ENCODE measurements around the gene SLC25A12. TPM values are rescaled to one million over a fixed set of nuclear protein-coding genes. Genes with fewer than 3 reads are reported as not detected.

SLC25A12 gene
- total and polyA plus RNA-seq, 10 of the 15 experiments (the other 5 are each of a cell fraction or from before 2014, with no cell fraction given) = 20.9 to 50.0 (median 33.0) TPM

DNA sequence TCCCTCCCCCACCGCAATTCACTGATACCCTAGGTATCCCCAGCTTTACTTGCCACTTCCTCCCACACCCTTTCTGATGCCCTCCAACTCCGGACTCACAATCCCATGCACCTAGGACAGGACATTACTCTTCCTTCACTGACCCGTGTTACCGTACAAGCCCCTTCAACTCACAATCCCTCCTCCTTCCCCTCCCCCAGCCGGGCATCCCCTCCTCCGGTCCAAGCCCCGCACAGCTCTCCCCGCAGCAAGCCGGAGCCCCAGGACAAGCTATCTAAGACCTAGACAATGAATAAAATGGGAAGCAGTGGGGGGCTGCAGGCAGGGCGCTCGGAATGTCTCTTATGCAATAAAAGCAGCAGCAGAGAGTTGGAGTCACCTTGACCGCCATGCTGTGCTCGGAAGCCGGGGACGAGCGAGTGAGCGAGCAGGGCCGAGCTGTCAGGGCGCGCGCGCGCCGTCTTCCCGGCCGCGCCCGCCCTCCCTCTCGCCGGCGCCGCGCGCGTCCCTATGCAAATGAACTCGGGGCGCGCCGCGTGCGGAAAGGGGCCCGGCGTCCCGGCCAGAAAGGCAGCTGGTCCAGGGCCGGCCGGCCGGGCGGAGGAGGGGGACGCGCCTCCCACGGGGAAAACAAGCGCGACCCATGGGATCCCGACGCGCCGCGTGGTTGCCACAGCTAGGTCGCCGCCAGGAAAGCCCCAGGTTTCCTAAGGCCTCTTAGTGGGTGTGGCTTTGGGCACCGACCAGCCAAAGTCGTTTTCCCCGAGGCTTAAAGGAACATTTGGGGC lies at the start of gene SLC25A12 (continued):
- TF ChIP-seq HCFC1 (IDR thresholded peaks at IDR 0.05; ENCODE audit: low read length) (no peak; the same call in 1 of the 2 replicates), NR2C2 (IDR thresholded peaks at IDR 0.05; ENCODE audit: borderline replicate concordance, control insufficient read depth, insufficient read length, low read depth) (no peak), NR2C1 (IDR thresholded peaks at IDR 0.05) (no peak; the same call in 1 of the 2 replicates), FOXM1 (IDR thresholded peaks at IDR 0.05; ENCODE audit: low read depth, low read length) (no peak), NFYB (IDR thresholded peaks at IDR 0.05; ENCODE audit: insufficient read depth, low read depth, low read length) (no peak), ZBED1 (IDR thresholded peaks at IDR 0.05; ENCODE audit: borderline replicate concordance) (peak; percentile 22; the same call in 1 of the 2 replicates), EGR1 (IDR thresholded peaks at IDR 0.05; ENCODE audit: borderline replicate concordance in 1 of 2, low read depth in 2 of 2, low read length in 2 of 2) (peak in 1 of 2 experiments; percentile 1; a peak in 1 of 3 replicates), TARDBP (IDR thresholded peaks at IDR 0.05; ENCODE audit: borderline replicate concordance) (no peak; the same call in 1 of the 2 replicates), KAT2A (conservative IDR thresholded peaks at IDR 0.05; ENCODE audit: control insufficient read depth, low read depth, low read length) (no peak), NFYA (IDR thresholded peaks at IDR 0.05; ENCODE audit: borderline replicate concordance, low read depth, low read length) (no peak), POLR2AphosphoS5 (IDR thresholded peaks at IDR 0.05; ENCODE audit: low read length) (peak; percentile 76), ATF7 (IDR thresholded peaks at IDR 0.05; ENCODE audit: low read depth) (peak; percentile 46), ATF3 (IDR thresholded peaks at IDR 0.05; ENCODE audit: borderline replicate concordance, extremely low read depth, low read depth, low read length) (no peak), CREB1 (IDR thresholded peaks at IDR 0.05; ENCODE audit: low read depth) (no peak), CBFB (IDR thresholded peaks at IDR 0.05; ENCODE audit: low read depth) (no peak), E2F8 (IDR thresholded peaks at IDR 0.05; ENCODE audit: low read depth, partially characterized antibody) (no peak), CBX3 (IDR thresholded peaks at IDR 0.05; ENCODE audit: borderline replicate concordance, low read depth) (no peak), NR2F1 (conservative IDR thresholded peaks at IDR 0.05) (peak; percentile 35; the same call in 1 of the 2 replicates), ATF2 (IDR thresholded peaks at IDR 0.05; ENCODE audit: low read length) (no peak)
- TF ChIP-seq, protein P1, sequence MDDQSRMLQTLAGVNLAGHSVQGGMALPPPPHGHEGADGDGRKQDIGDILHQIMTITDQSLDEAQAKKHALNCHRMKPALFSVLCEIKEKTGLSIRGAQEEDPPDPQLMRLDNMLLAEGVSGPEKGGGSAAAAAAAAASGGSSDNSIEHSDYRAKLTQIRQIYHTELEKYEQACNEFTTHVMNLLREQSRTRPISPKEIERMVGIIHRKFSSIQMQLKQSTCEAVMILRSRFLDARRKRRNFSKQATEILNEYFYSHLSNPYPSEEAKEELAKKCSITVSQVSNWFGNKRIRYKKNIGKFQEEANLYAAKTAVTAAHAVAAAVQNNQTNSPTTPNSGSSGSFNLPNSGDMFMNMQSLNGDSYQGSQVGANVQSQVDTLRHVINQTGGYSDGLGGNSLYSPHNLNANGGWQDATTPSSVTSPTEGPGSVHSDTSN (IDR thresholded peaks at IDR 0.05; ENCODE audit: insufficient replicate concordance, low read depth, low read length) = no peak
- TF ChIP-seq, protein P2, sequence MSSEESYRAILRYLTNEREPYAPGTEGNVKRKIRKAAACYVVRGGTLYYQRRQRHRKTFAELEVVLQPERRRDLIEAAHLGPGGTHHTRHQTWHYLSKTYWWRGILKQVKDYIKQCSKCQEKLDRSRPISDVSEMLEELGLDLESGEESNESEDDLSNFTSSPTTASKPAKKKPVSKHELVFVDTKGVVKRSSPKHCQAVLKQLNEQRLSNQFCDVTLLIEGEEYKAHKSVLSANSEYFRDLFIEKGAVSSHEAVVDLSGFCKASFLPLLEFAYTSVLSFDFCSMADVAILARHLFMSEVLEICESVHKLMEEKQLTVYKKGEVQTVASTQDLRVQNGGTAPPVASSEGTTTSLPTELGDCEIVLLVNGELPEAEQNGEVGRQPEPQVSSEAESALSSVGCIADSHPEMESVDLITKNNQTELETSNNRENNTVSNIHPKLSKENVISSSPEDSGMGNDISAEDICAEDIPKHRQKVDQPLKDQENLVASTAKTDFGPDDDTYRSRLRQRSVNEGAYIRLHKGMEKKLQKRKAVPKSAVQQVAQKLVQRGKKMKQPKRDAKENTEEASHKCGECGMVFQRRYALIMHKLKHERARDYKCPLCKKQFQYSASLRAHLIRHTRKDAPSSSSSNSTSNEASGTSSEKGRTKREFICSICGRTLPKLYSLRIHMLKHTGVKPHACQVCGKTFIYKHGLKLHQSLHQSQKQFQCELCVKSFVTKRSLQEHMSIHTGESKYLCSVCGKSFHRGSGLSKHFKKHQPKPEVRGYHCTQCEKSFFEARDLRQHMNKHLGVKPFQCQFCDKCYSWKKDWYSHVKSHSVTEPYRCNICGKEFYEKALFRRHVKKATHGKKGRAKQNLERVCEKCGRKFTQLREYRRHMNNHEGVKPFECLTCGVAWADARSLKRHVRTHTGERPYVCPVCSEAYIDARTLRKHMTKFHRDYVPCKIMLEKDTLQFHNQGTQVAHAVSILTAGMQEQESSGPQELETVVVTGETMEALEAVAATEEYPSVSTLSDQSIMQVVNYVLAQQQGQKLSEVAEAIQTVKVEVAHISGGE (CRISPR knock-in tag; IDR thresholded peaks at IDR 0.05) = no peak
